ENCODE data around the gene AMELY. TPM values are rescaled to one million over a fixed set of nuclear protein-coding genes. Genes with fewer than 3 reads are reported as not detected.
"Not testable (repeated sequence)": the region's sequence is repeated elsewhere in the genome, so short reads cannot be mapped to it uniquely, and the experiment has no call there.

The AMELY gene
- total and polyA plus RNA-seq, 2 donors from 2014 or later: not detected

DNA sequence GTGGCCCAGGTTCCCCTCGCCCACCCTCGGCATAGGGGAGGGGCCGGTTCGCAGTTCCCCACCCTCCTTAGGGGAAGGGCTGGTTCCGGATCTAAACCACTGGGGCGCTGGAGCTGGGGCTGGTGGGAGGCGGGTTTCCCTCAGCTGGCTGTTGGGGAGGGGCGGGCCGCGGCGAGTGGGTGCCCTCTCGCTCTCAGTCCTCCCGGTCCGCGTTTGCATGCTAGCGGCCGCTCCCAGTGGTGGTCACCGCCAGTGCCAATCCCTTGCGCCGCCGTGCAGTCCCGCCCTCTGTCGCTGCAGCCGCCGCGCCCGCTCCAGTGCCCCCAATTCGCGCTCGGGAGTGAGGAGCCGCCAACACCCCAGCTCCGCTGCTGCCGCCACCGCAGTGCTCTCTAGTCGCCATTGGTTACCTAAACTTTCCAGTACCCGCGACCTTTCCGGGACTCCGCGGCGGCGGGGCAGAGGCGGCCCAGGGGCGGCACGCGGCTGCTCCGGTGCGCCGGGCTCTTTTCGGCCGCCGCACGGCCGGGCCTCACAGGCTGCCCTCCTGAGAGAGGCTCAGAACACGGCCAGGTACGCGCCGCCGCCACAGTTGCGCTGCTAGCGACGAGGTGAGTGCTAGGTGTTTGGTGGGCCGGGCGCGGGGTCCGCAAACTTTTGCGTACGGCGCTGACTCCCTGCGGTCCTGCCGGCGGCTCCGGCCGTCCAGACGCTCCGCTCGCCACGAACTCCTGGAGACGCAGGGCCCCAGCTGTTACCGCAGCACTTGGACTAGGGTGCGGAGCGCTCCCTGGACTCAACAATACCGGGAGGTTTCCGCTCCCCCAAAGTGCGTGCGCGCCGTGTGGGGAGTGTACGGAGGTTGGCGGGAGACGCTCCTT, 940 bp downstream of the AMELY start, which contains the start of gene TBL1Y:
TBL1Y (plus strand) TSS at position 326 of the 881 bp plus-strand sequence. CDS start 114,388 bp downstream, outside the sequence.
- FAIRE-seq (no peak), DNase-seq (peak in 2 of 5 donors; percentile 80 to 82)
- H3K9me3 ChIP-seq (ENCODE audit: control insufficient read depth in 2 of 3, insufficient read depth in 1 of 3, low read length in 3 of 3): no peaks in the 10 kb centered on the region
- H3K4me3 ChIP-seq (ENCODE audit: low read length in 3 of 3): peak within 1 kb of the TSS in 2 of 3 donors; percentile 45 to 59
- H3K36me3 ChIP-seq (ENCODE audit: control insufficient read depth in 2 of 3, insufficient read depth in 3 of 3, low read length in 3 of 3): no peaks in the 10 kb centered on the region
- no peaks in the 10 kb centered on the region for H3K4me1 ChIP-seq (ENCODE audit: control insufficient read depth in 2 of 3, insufficient read depth in 2 of 3, low read depth in 1 of 3, low read length in 3 of 3)
- H3K27ac ChIP-seq (ENCODE audit: low read depth in 2 of 2, low read length in 2 of 2): peak within 1 kb of the TSS in 1 of 2 donors; percentile 43
- intact Hi-C loops (cut with DNase I): no loop called here
- H3K9ac ChIP-seq (ENCODE audit: low read length in 3 of 3): peak within 1 kb of the TSS in 1 of 3 donors; percentile 26
- no peaks in the 10 kb centered on the region for H3K27me3 ChIP-seq (ENCODE audit: control insufficient read depth, insufficient read depth, low read length)
- TF ChIP-seq, protein P1, sequence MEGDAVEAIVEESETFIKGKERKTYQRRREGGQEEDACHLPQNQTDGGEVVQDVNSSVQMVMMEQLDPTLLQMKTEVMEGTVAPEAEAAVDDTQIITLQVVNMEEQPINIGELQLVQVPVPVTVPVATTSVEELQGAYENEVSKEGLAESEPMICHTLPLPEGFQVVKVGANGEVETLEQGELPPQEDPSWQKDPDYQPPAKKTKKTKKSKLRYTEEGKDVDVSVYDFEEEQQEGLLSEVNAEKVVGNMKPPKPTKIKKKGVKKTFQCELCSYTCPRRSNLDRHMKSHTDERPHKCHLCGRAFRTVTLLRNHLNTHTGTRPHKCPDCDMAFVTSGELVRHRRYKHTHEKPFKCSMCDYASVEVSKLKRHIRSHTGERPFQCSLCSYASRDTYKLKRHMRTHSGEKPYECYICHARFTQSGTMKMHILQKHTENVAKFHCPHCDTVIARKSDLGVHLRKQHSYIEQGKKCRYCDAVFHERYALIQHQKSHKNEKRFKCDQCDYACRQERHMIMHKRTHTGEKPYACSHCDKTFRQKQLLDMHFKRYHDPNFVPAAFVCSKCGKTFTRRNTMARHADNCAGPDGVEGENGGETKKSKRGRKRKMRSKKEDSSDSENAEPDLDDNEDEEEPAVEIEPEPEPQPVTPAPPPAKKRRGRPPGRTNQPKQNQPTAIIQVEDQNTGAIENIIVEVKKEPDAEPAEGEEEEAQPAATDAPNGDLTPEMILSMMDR (IDR thresholded peaks at IDR 0.05; ENCODE audit: borderline replicate concordance, extremely low read depth, insufficient read depth): no peak

- no peaks in the 10 kb centered on the region for H3K27me3 ChIP-seq (ENCODE audit: control insufficient read depth, insufficient read depth, low read length)
- intact Hi-C loops (cut with DNase I): no loop called here
- H3K4me3 ChIP-seq (ENCODE audit: low read length in 3 of 3): peak overlapping the region in 2 of 3 donors; percentile 34 to 59
- H3K36me3 ChIP-seq (ENCODE audit: control insufficient read depth in 2 of 3, insufficient read depth in 3 of 3, low read length in 3 of 3): no peaks in the 10 kb centered on the region
- peak overlapping the region in 1 of 3 donors; percentile 26 for H3K9ac ChIP-seq (ENCODE audit: low read length in 3 of 3)
- FAIRE-seq (no peak), DNase-seq (peak in 2 of 5 donors; percentile 35 to 60)
- no peaks in the 10 kb centered on the region for H3K9me3 ChIP-seq (ENCODE audit: control insufficient read depth in 2 of 3, insufficient read depth in 1 of 3, low read length in 3 of 3)
- no peak overlapping the region for H3K27ac ChIP-seq (ENCODE audit: low read depth in 2 of 2, low read length in 2 of 2)
- no peaks in the 10 kb centered on the region for H3K4me1 ChIP-seq (ENCODE audit: control insufficient read depth in 2 of 3, insufficient read depth in 2 of 3, low read depth in 1 of 3, low read length in 3 of 3)
- TF ChIP-seq, protein P1 (IDR thresholded peaks at IDR 0.05; ENCODE audit: borderline replicate concordance, extremely low read depth, insufficient read depth): no peak
Measured at GRCh38 chrY:6909856-6910255, 1.7 kb downstream of the AMELY start.

DNA sequence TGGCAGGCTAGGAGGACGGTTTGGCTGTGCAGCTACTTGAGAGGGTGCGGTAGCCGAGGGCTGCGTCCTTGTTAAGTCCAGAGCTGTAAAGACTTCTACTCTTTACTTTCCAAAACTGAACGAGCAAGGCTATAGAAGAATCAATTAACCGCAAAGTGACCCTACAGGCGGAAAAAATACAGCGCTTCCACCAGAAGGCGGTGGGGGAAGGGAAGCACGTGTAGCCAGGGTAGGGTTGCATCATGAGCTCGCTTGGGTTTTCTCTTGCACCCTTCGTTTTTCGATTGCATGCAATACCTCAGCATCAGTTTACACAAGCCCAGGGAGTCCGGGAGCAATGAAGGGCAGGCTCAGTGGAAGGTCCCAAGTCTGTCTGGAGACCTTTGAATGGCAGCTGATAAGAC, 2.4 kb downstream of the AMELY start:
- DNase-seq (peak in 2 of 5 donors; percentile 75 to 87), FAIRE-seq (no peak)
- H3K4me3 ChIP-seq (ENCODE audit: low read length in 3 of 3): peak overlapping the region in 1 of 3 donors; percentile 59
- H3K9ac ChIP-seq (ENCODE audit: low read length in 3 of 3): no peak overlapping the region
- H3K27me3 ChIP-seq (ENCODE audit: control insufficient read depth, insufficient read depth, low read length): no peaks in the 10 kb centered on the region
- H3K9me3 ChIP-seq (ENCODE audit: control insufficient read depth in 2 of 3, insufficient read depth in 1 of 3, low read length in 3 of 3): no peaks in the 10 kb centered on the region
- no peaks in the 10 kb centered on the region for H3K4me1 ChIP-seq (ENCODE audit: control insufficient read depth in 2 of 3, insufficient read depth in 2 of 3, low read depth in 1 of 3, low read length in 3 of 3)
- TF ChIP-seq, protein P1 (IDR thresholded peaks at IDR 0.05; ENCODE audit: borderline replicate concordance, extremely low read depth, insufficient read depth): no peak
- H3K36me3 ChIP-seq (ENCODE audit: control insufficient read depth in 2 of 3, insufficient read depth in 3 of 3, low read length in 3 of 3): no peaks in the 10 kb centered on the region
- intact Hi-C loops (cut with DNase I): no loop called here
- no peak overlapping the region for H3K27ac ChIP-seq (ENCODE audit: low read depth in 2 of 2, low read length in 2 of 2)

- not testable (repeated sequence) for FAIRE-seq
Measured at GRCh38 chrY:6908021-6908420, 3.5 kb downstream of the AMELY start.

More at GRCh38 chrY:6908021-6908420, 3.5 kb downstream of the AMELY start:
- DNase-seq: peak in 2 of 5 donors; percentile 46 to 63
- intact Hi-C loops (cut with DNase I); H3K36me3 ChIP-seq (ENCODE audit: control insufficient read depth in 2 of 3, insufficient read depth in 3 of 3, low read length in 3 of 3); H3K9ac ChIP-seq (ENCODE audit: low read length in 3 of 3); H3K4me1 ChIP-seq (ENCODE audit: control insufficient read depth in 2 of 3, insufficient read depth in 2 of 3, low read depth in 1 of 3, low read length in 3 of 3); H3K27ac ChIP-seq (ENCODE audit: low read depth in 2 of 2, low read length in 2 of 2); H3K27me3 ChIP-seq (ENCODE audit: control insufficient read depth, insufficient read depth, low read length); H3K4me3 ChIP-seq (ENCODE audit: low read length in 3 of 3); H3K9me3 ChIP-seq (ENCODE audit: control insufficient read depth in 2 of 3, insufficient read depth in 1 of 3, low read length in 3 of 3): not testable (repeated sequence)
